Smooth muscle cell (in vitro differentiated cells): ENCODE measurements around the gene ALX4. TPM values are rescaled to one million over a fixed set of nuclear protein-coding genes. Genes with fewer than 3 reads are reported as not detected.

Experiments used
- DNase-seq: peaks from one replicate; lab custom pipeline; 2025; ENCODE audit not compliant: unreplicated experiment; lab: John Stamatoyannopoulos, UW
- H2AFZ ChIP-seq: fragments of 200-600 bp; sonication (generic); 2 replicates; pipeline ENCODE4 v1.6.0; 2016; ENCODE audit warnings: antibody characterized with exemption, low read depth, mild to moderate bottlenecking
- H3F3A ChIP-seq: fragments of 200-600 bp; sonication (generic); 2 replicates; pipeline ENCODE4 v1.6.0; 2017; ENCODE audit warnings: antibody characterized with exemption, low read depth
- H3K27ac ChIP-seq: fragments of 200-600 bp; sonication (generic); 2 replicates; pipeline ENCODE4 v1.5.1; 2016; ENCODE audit warnings: low read depth, mild to moderate bottlenecking
- H3K27me3 ChIP-seq: fragments of 200-600 bp; sonication (generic); 2 replicates; pipeline ENCODE4 v1.6.1; 2016; ENCODE audit warnings: low read depth, mild to moderate bottlenecking
- H3K36me3 ChIP-seq: fragments of 200-600 bp; sonication (generic); 2 replicates; pipeline ENCODE4 v1.5.1; 2016; ENCODE audit warnings: low read depth
- H3K4me1 ChIP-seq: fragments of 200-600 bp; sonication (generic); 2 replicates; pipeline ENCODE4 v1.5.1; 2016; ENCODE audit warnings: low read depth
- H3K4me2 ChIP-seq: fragments of 200-600 bp; sonication (generic); 2 replicates; pipeline ENCODE4 v1.6.0; 2016; ENCODE audit warnings: mild to moderate bottlenecking
- H3K4me3 ChIP-seq: fragments of 200-600 bp; sonication (generic); 2 replicates; pipeline ENCODE4 v1.5.1; 2016; ENCODE audit warnings: mild to moderate bottlenecking
- H3K79me2 ChIP-seq: fragments of 200-600 bp; sonication (generic); 2 replicates; pipeline ENCODE4 v1.6.0; 2016; ENCODE audit warnings: low read depth, mild to moderate bottlenecking
- H3K9ac ChIP-seq: fragments of 200-600 bp; sonication (generic); 2 replicates; pipeline ENCODE4 v1.6.0; 2016; ENCODE audit warnings: low read depth
- H3K9me3 ChIP-seq: fragments of 200-600 bp; sonication (generic); replicated peaks from 2 replicates; pipeline ENCODE4 v1.5.1; 2016; ENCODE audit warnings: low read depth
- H4K20me1 ChIP-seq: fragments of 200-600 bp; sonication (generic); 2 replicates; pipeline ENCODE4 v1.6.0; 2016; ENCODE audit warnings: low read depth
- CTCF ChIP-seq: fragments of 200-600 bp; sonication (generic); IDR thresholded peaks from 2 replicates; pipeline ENCODE4 v1.5.1; 2017; ENCODE audit warnings: borderline replicate concordance, mild to moderate bottlenecking, antibody characterized with exemption; ENCODE audit not compliant: insufficient read depth, poor library complexity, severe bottlenecking
- WGBS: methylation state at CpG from one replicate; pipeline ENCODE4 v1.1.7; 2016; ENCODE audit warnings: low lambda C conversion rate; 5-methylcytosine and 5-hydroxymethylcytosine counted together
- polyA plus RNA-seq: library from polyadenylated mRNA; unstranded; fragments of >200 nt; fragmentation: Nextera tagmentation; extraction: Ambion mirVana; gene quantifications from 2 replicates; pipeline ENCODE4 v1.2.1, GENCODE V29; 2016
- total RNA-seq: library from RNA; depleted of rRNA; stranded (reverse); fragments of >200 nt; gene quantifications from 2 replicates; pipeline ENCODE4 v1.2.3, GENCODE V29; 2014

The ALX4 gene
- total and polyA plus RNA-seq, 2 experiments from 2014 or later: not detected

- no peak for DNase-seq
- no peaks in the 10 kb centered on the region for H3K27me3 ChIP-seq
- H3K9me3 ChIP-seq: no peaks in the 10 kb centered on the region
- no peaks in the 10 kb centered on the region for H3K79me2 ChIP-seq
- WGBS: 94% methylated on average over 4 of the region's 4 CpGs
- no peaks in the 10 kb centered on the region for H3K36me3 ChIP-seq
- no peak overlapping the region for H3K4me2 ChIP-seq
- H2AFZ ChIP-seq: no peak overlapping the region
- no peaks in the 10 kb centered on the region for H3F3A ChIP-seq
- H3K4me1 ChIP-seq: peaks cover 6% of the 10 kb centered on the region
- TF ChIP-seq CTCF: no peak
- no peak overlapping the region for H3K9ac ChIP-seq
- H3K27ac ChIP-seq: no peak overlapping the region
- H4K20me1 ChIP-seq: no peaks in the 10 kb centered on the region
- H3K4me3 ChIP-seq: no peak overlapping the region
Observed at GRCh38 chr11:44260081-44260480, 49.9 kb downstream of the ALX4 start.

- H3K27ac ChIP-seq: no peak overlapping the region
- no peaks in the 10 kb centered on the region for H3K79me2 ChIP-seq
- TF ChIP-seq CTCF: no peak
- H4K20me1 ChIP-seq: no peaks in the 10 kb centered on the region
- no peaks in the 10 kb centered on the region for H3K9me3 ChIP-seq
- H3K9ac ChIP-seq: no peak overlapping the region
- no peak overlapping the region for H2AFZ ChIP-seq
- H3K36me3 ChIP-seq: no peaks in the 10 kb centered on the region
- H3K4me3 ChIP-seq: no peak overlapping the region
- H3K27me3 ChIP-seq: no peaks in the 10 kb centered on the region
- H3K4me2 ChIP-seq: no peak overlapping the region
- H3K4me1 ChIP-seq: peaks cover 6% of the 10 kb centered on the region
- WGBS: 86% methylated on average over 5 of the region's 5 CpGs
- DNase-seq: no peak
- H3F3A ChIP-seq: no peaks in the 10 kb centered on the region
Observed at GRCh38 chr11:44258839-44259420, 51.0 kb downstream of the ALX4 start.

GRCh38 chr11:44258190-44258489 lies 51.8 kb downstream of the ALX4 start:
- no peaks in the 10 kb centered on the region for H3K79me2 ChIP-seq
- no peaks in the 10 kb centered on the region for H4K20me1 ChIP-seq
- H3F3A ChIP-seq: no peaks in the 10 kb centered on the region
- 81% methylated on average over 5 of the region's 5 CpGs for WGBS
- H3K4me3 ChIP-seq: no peak overlapping the region
- H3K4me2 ChIP-seq: no peak overlapping the region
- no peak overlapping the region for H3K9ac ChIP-seq
- no peak for DNase-seq
- H3K27me3 ChIP-seq: no peaks in the 10 kb centered on the region
- no peaks in the 10 kb centered on the region for H3K9me3 ChIP-seq
- no peak overlapping the region for H3K27ac ChIP-seq
- H2AFZ ChIP-seq: no peak overlapping the region
- no peaks in the 10 kb centered on the region for H3K36me3 ChIP-seq
- H3K4me1 ChIP-seq: peaks cover 6% of the 10 kb centered on the region
- TF ChIP-seq CTCF: no peak
